H1 (cell line): ENCODE data around the gene MAN1A2. TPM values are rescaled to one million over a fixed set of nuclear protein-coding genes. Genes with fewer than 3 reads are reported as not detected.

Source experiments
- ASH2L ChIP-seq: fragments of 200-600, 300-600 bp; sonication (generic); IDR thresholded peaks from one replicate; pipeline ENCODE4 v1.7.1; 2017; ENCODE audit warnings: low read length
- BACH1 ChIP-seq: IDR thresholded peaks from 2 replicates; pipeline ENCODE4 v1.6.1; 2012; ENCODE audit warnings: low read length, improper control_type of control experiment
- CTCF ChIP-seq, 3 experiments: IDR thresholded peaks; 1 replicate in 2 of 3; 2 replicates in 1 of 3; pipeline versions ENCODE4 v1.5.1 to v1.6.1; 2011; ENCODE audit warnings: low read length in 3 of 3, mild to moderate bottlenecking in 3 of 3, inconsistent platforms in 2 of 3, low read depth in 1 of 3, moderate library complexity in 1 of 3; ENCODE audit not compliant: insufficient read depth in 1 of 3; ENCODE audit errors: control extremely low read depth in 1 of 3
- EGR1 ChIP-seq: IDR thresholded peaks from 2 replicates; pipeline ENCODE4 v1.6.1; 2011; ENCODE audit warnings: low read depth, low read length, borderline replicate concordance
- EP300 ChIP-seq, 2 experiments: IDR thresholded peaks; 1 replicate in 1 of 2; 2 replicates in 1 of 2; pipeline ENCODE4 v1.6.1; 2011 to 2012; ENCODE audit warnings: low read depth in 2 of 2, low read length in 2 of 2, mild to moderate bottlenecking in 2 of 2, borderline replicate concordance in 1 of 2, inconsistent platforms in 1 of 2, moderate library complexity in 1 of 2
- GABPA ChIP-seq: IDR thresholded peaks from 2 replicates; pipeline ENCODE4 v1.6.1; 2011; ENCODE audit warnings: mild to moderate bottlenecking, low read length, moderate library complexity, borderline replicate concordance; ENCODE audit not compliant: insufficient read depth
- JUND ChIP-seq: IDR thresholded peaks from 2 replicates; pipeline ENCODE4 v1.6.1; 2011; ENCODE audit warnings: mild to moderate bottlenecking, improper control_type of control experiment, low read length
- MAFK ChIP-seq: IDR thresholded peaks from 2 replicates; pipeline ENCODE4 v1.6.1; 2012; ENCODE audit warnings: low read depth, mild to moderate bottlenecking, improper control_type of control experiment, low read length
- PHF8 ChIP-seq: fragments of 200-600 bp; sonication (generic); conservative IDR thresholded peaks from 2 replicates; pipeline ENCODE4 v1.7.1; 2012; ENCODE audit warnings: low read depth, mild to moderate bottlenecking, inconsistent platforms, low read length, moderate library complexity
- POLR2A ChIP-seq, 2 experiments: IDR thresholded peaks; 1 replicate in 1 of 2; 2 replicates in 1 of 2; pipeline ENCODE4 v1.6.1; 2011; ENCODE audit warnings: low read depth in 2 of 2, low read length in 2 of 2, mild to moderate bottlenecking in 2 of 2; ENCODE audit errors: control extremely low read depth in 1 of 2
- RBBP5 ChIP-seq: IDR thresholded peaks from 2 replicates; pipeline ENCODE4 v1.7.1; 2012; ENCODE audit warnings: low read depth, mild to moderate bottlenecking, inconsistent platforms, low read length, moderate library complexity, borderline replicate concordance
- SIN3A ChIP-seq, 2 experiments: IDR thresholded peaks in 1 of 2; conservative IDR thresholded peaks in 1 of 2; 2 replicates each; pipeline ENCODE4 v1.6.1; 2011 to 2012; ENCODE audit warnings: low read length in 2 of 2, improper control_type of control experiment in 1 of 2, low read depth in 1 of 2, mild to moderate bottlenecking in 1 of 2
- SIX5 ChIP-seq: IDR thresholded peaks from 2 replicates; pipeline ENCODE4 v1.6.1; 2011; ENCODE audit warnings: mild to moderate bottlenecking, low read depth, low read length
- TAF1 ChIP-seq: IDR thresholded peaks from 2 replicates; pipeline ENCODE4 v1.6.1; 2011; ENCODE audit warnings: mild to moderate bottlenecking, low read depth, low read length
- TAF7 ChIP-seq: optimal IDR thresholded peaks from 2 replicates; pipeline ENCODE3; 2011; ENCODE audit warnings: low read depth, mild to moderate bottlenecking, inconsistent platforms, low read length, moderate library complexity, borderline replicate concordance
- TBP ChIP-seq: IDR thresholded peaks from 2 replicates; pipeline ENCODE4 v1.6.1; 2011; ENCODE audit warnings: low read depth, low read length, improper control_type of control experiment
- TEAD4 ChIP-seq: IDR thresholded peaks from 2 replicates; pipeline ENCODE4 v1.6.1; 2012; ENCODE audit warnings: low read depth, low read length, inconsistent platforms, mixed read lengths
- YY1 ChIP-seq: IDR thresholded peaks from 2 replicates; pipeline ENCODE4 v1.6.1; 2011; ENCODE audit warnings: low read depth, mild to moderate bottlenecking, low read length
- polyA plus RNA-seq, 7 experiments: library from polyadenylated mRNA; depleted of rRNA in 3 of 7; stranded (reverse) in 5 of 7; unstranded in 2 of 7; fragments of >200 nt in 5 of 7; fragments of 200-250 nt in 2 of 7; gene quantifications; 1 replicate in 5 of 7; 2 replicates in 1 of 7; 4 replicates in 1 of 7; pipeline versions ENCODE4 v1.2.1 to v1.2.3, GENCODE V29; 2011 to 2013; ENCODE audit warnings: missing spikeins in 2 of 7, mixed read lengths in 2 of 7
- total RNA-seq: library from RNA; stranded (reverse); fragmentation: NEBNext Ultra II Directional; extraction: Animal tissue kit (Norgen Biotek cat#: 25700); gene quantifications from 2 replicates; pipeline ENCODE4 v1.2.1, GENCODE V29; 2021
- TF ChIP-seq, protein P1 (sequence below): IDR thresholded peaks from 2 replicates; pipeline ENCODE4 v1.6.1; 2012; ENCODE audit warnings: inconsistent platforms

MAN1A2 gene
- total and polyA plus RNA-seq, 2 of the 8 experiments (the other 6 are each of a cell fraction or from before 2014, with no cell fraction given): 5.5 to 18.8 TPM

DNA sequence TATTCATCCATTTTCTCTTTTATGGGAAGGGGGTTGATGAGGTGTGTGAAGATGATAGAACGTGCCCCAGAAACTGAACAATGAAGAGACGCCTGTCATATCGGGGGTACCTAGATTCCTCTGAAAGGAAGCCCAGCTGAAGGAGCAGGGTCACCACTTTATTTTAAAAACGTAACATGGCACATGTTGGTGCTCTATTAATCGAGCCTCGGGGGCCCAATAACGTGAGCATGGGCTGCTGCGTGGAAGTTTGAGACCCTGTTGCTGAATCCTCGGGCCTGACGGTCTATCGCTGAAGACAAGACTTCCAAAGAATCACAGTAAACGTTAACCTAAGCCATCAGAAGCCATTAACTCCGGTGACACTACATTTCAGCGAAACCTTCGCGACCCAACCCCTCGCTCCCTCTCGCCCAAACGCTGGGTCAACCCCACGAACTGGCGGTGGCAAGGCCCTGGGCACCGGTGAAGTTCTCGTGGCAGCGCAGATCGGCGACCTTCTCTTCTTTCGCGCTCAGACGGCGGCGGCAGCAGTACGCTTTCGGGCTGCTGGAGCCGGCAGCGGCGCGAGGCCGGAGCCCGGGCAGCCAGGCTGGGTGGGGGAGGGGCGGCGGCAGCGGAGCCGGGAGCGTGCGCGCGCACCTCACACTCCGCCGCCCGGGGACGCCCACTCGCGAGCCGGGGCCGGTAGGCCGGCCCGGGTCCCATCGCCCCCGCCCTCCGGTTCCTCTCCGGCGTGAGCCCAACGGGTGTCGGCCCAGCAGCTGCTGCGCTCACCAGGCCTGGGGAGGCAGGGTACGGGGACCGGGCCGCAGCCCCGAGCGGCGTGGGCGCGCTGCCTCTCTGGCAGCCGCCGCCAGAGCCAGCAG lies 838 bp upstream of the MAN1A2 start (continued):
- TF ChIP-seq MAFK (no peak), EGR1 (0 out of 2 replicates have a peak, but pooled peaks have one; percentile 29), JUND (no peak), EP300 (IDR thresholded peaks at IDR 0.05; ENCODE audit: borderline replicate concordance in 1 of 2, low read depth in 2 of 2, low read length in 2 of 2) (peak in 1 of 2 experiments; percentile 53; a peak in 1 of 3 replicates), YY1 (peak; percentile 9; the same call in 1 of the 2 replicates), RBBP5 (peak; percentile 79), CTCF (IDR thresholded peaks at IDR 0.05; ENCODE audit: control extremely low read depth in 1 of 3, insufficient read depth in 1 of 3, low read depth in 1 of 3, low read length in 3 of 3) (0 out of 4 replicates have a peak, but pooled peaks of 1 of the 3 experiments have one; percentile 8), ASH2L (no peak), SIN3A (conservative IDR thresholded peaks at IDR 0.05 in 1 of 2, IDR thresholded peaks at IDR 0.05 in 1 of 2; ENCODE audit: low read depth in 1 of 2, low read length in 2 of 2) (peak in 1 of 2 experiments; percentile 43; a peak in 1 of 4 replicates), TAF1 (peak; percentile 67), TBP (peak; percentile 21; the same call in 1 of the 2 replicates), BACH1 (peak; percentile 82), PHF8 (peak; percentile 76), POLR2A (IDR thresholded peaks at IDR 0.05; ENCODE audit: control extremely low read depth in 1 of 2, low read depth in 2 of 2, low read length in 2 of 2) (peak in 1 of 2 experiments; percentile 4), GABPA (no peak), TAF7 (peak; percentile 54), TEAD4 (0 out of 2 replicates have a peak, but pooled peaks have one; percentile 2), SIX5 (no peak)
- TF ChIP-seq, protein P1, sequence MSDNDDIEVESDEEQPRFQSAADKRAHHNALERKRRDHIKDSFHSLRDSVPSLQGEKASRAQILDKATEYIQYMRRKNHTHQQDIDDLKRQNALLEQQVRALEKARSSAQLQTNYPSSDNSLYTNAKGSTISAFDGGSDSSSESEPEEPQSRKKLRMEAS: peak; percentile 61; the same call in 1 of the 2 replicates
